Stimulated activated CD8-positive, alpha-beta memory T cell treated with anti-CD3 and anti-CD28 coated beads, Interleukin-12 subunit alpha, Interleukin-12 subunit beta, amount 100 ng/mL, for 24 hours (primary cell): ENCODE data around the gene ANAPC2.

Experiments used
- DNase-seq: peaks from one replicate; pipeline ENCODE4 v3.0.0-alpha.2; 2020; ENCODE audit errors: extremely low read depth

The ANAPC2 gene

DNA sequence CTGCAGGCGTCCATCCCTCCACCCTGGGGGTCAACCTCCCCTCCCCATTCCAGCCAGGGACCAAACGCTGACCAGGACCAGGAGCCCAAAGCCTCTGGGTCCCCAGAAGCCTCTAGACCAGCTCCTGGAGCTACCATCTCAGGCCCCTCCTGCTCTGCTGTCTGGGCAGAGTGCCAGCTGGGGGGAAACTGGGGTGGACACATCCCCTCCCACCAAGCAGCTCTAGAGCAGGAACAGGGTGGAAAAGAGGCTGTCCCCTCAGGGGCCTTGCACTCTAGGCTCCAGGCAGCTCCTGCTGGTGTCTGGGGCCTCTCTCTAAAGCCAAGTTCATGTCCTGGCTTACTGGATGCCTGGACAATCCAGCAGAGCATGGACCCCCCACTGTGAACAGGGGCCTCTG is 4.5 kb upstream of the ANAPC2 start:
- DNase-seq: no peak

- DNase-seq: no peak
These were observed 4.1 kb upstream of the ANAPC2 start for GRCh38 chr9:137192448-137192780.

GRCh38 chr9:137191691-137192447 is 3.5 kb upstream of the ANAPC2 start:
- DNase-seq: no peak

DNA sequence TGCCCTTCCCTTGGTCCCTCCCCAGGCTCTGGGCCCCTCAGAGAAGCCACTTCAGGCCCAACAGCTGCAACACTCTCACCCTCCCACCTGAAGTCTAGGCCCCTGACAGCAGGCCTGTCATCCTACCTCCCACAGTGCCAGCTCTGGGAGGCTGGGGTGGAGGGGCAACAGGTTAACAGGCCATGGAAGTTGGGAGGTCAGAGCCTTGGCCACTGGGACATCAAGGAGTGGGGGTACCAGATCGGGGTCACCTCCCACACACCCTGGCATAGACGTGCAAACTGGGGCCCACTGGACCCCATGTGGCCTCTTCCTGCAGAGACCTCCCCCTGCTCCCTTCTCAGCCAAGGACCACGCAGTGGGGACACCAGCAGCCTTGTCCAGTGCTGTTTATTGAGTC is 2.9 kb upstream of the ANAPC2 start:
- no peak for DNase-seq

- no peak for DNase-seq
These were observed 2.0 kb upstream of the ANAPC2 start for GRCh38 chr9:137190315-137190856.

- DNase-seq: no peak
These were observed 1.2 kb upstream of the ANAPC2 start for GRCh38 chr9:137189297-137190295.

GRCh38 chr9:137188086-137188489 is 272 bp downstream of the ANAPC2 start:
- no peak for DNase-seq

- DNase-seq: no peak
These were observed 974 bp downstream of the ANAPC2 start for GRCh38 chr9:137187386-137187785.

- DNase-seq: no peak
These were observed 2.0 kb downstream of the ANAPC2 start for GRCh38 chr9:137186385-137186784.

- DNase-seq: no peak
These were observed 2.4 kb downstream of the ANAPC2 start for GRCh38 chr9:137185921-137186320.

DNA sequence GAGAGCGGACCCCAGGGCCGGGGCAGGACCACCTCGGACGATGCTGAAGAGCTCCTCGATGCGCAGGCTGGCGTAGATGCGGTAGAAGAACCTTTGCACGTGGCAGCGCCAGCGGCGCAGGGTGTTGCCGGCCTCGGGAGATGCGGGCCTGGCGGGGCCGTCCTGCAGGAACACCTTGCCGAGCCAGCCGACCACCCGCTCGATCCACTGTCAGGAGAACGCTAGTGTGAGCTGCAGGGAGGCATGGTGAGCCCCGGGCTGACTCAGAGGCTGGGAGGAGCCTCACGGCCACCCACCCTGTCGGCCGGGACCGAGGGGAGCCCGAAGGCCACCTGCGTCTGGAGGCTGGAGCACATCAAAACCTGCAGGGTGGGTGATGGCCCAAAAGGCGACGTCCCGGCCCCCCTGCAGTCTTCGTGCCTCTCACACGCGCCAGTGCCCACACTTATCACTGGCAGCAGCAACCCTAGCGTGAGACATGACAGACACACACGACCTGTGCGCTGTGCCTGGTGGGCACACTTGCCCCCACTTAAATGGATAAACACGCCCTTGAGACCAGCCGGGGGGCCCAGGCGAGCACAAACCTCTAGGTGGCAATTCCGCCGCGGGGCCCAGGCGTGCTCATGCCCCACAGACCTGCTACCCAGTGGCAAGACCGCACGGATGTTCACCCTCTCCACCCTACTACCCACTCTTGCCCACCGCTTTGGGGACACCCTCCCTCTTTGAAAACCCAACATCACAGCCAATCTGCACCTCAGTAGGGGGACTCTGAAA is 3.3 kb downstream of the ANAPC2 start:
- no peak for DNase-seq

- DNase-seq: no peak
These were observed 4.3 kb downstream of the ANAPC2 start for GRCh38 chr9:137183980-137184595.

- DNase-seq: no peak
These were observed 5.5 kb downstream of the ANAPC2 start for GRCh38 chr9:137182836-137183235.

GRCh38 chr9:137181680-137182079 is 6.7 kb downstream of the ANAPC2 start:
- DNase-seq: no peak

DNA sequence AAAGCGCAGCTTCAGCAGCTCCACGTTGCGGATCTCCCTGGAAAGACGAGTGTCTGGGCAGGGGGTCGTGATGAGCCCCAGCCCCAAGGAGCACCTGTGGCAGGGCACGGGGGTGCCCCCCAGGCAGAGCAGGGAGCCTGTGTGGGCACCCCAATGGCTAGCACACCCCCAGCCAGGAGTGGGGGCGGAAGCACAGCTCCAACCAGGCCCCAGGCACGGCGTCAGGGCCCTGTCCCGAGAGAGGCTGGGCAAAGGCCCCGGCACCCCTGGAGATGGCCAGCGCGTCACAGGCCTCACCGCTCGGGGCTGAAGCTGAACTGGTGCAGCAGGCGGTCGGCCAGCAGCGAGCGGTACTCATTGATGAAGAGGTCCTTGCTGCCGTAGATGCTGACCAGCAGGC is 7.9 kb downstream of the ANAPC2 start:
- no peak for DNase-seq

DNA sequence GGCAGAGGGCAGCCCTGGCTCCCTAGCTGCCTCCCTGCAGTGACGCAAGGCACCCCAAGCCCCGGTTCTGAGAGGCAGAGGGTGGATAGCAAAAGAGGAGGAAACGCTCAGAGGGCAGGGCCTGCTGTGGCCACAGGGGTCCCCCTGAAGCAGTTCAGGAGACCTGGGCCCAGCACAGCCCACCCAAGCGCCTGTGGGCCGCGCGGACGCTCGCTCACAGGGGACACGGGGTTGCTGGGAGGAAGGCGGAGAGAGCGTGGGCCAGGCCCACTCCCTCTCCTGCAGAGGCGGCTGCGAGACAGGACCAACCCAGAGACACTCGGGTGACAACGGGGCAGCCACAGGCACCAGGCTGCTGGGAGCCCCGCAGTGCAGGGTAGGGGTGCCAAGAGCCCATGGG is 8.6 kb downstream of the ANAPC2 start:
- no peak for DNase-seq

DNA sequence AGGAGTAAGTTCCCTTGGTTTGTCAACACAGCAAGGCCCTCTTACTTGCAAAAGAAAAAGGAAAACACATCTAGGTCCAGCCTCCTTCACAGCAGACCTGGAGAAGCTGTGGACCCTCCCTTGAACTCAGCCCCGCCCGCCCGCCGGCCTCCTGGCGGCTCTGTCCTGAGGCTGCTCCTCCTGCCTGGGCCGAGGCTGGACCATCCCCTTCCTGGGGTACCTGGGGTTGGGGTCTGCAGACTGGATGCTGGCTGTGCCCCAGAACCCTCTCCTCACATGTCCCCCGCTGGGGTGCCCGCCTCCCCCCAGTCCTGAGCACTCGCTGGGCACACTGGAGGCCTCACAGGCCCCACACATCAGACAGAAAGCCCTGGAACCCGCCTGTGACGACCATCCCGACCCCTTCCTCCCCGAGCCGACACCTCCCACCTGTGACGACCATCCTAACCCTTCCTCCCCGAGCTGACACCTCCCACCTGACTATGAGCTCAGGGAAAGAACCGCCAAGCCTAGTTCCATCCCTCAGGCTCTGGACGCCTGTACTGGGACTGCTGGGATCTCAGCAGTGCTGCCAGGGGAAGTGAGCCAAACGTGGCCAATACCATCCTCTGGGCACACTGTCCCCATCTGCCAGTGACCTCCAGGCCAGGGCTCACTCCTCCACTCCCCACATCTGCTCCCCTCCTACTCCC is 9.3 kb downstream of the ANAPC2 start:
- DNase-seq: no peak

DNA sequence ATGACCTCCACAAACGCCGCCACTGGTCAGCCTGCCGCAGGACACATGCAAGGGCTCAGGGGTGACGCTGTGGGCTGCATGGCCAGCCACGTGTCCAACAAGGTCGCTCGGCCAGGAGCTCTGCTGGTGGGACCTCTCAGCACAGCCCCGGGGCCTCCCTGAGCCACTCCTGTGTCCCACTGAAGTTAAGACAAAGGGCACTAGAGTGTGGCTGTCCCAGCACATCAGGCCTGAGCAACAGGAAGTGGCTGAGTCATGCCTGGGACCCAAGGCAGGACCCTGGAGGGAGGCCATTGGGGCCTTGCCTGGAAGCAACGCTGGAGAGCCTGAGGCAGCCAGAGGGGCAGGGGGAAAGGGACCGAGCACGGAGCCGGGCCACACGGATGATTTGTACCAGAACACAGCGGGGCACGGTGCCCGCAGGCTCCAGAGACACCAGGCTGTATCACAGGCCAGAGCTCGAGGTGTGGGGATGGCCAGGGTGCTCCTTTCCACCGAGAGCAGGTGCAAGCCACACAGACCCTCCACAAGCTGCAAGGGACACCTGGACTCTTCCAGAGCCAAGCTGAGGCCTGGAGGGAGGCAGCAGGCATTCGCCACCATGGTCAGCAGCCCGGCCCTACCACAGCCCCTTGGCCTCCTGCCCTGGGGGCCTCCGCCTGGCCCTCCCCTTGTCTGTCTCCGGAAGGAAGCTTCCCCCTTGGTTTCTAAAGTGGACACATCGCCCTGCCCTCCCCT is 10.0 kb downstream of the ANAPC2 start:
- DNase-seq: no peak

GRCh38 chr9:137176302-137177182 is 11.8 kb downstream of the ANAPC2 start:
- DNase-seq: no peak
